ENCODE results near the gene OR8D4. TPM values are rescaled to one million over a fixed set of nuclear protein-coding genes. Genes with fewer than 3 reads are reported as not detected.
"Not testable (repeated sequence)": the region's sequence is repeated elsewhere in the genome, so short reads cannot be mapped to it uniquely, and the experiment has no call there.

Gene OR8D4
- not detected for total RNA-seq

DNA sequence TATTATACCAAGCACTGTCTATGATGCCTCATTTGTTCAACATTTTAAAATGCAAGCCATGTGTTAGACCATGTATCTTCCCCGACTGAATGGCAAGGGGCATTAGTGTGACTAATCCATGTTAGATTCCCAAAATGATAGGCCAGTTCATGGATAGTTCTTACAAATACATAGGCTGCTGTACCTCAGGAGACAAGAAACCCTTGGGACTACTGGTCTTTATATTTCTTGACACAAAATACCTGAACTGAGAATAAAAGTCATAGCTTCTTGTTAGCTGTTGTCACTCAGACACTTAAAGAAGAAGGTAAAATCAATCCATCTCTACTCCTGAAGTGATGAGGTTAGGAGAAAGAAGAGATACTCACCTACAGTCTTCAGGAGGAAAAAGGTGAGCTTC lies at the start of gene OR8D4:
TSS of gene OR8D4 (plus strand) at position 301 of the 400 bp plus-strand sequence. CDS start 4,265 bp downstream, outside the sequence.
- no peaks in the 10 kb centered on the region for H3K4me1 ChIP-seq
- no peak for TF ChIP-seq CTCF (IDR thresholded peaks at IDR 0.05)
- no peak for TF ChIP-seq POLR2A (IDR thresholded peaks at IDR 0.05)
- H3K27ac ChIP-seq: no peak within 1 kb of the TSS
- no peaks in the 10 kb centered on the region for H3K36me3 ChIP-seq
- no peak for DNase-seq
- no peak within 1 kb of the TSS for H3K4me3 ChIP-seq (replicated peaks in 1 of 3)
- H3K27me3 ChIP-seq: no peaks in the 10 kb centered on the region
- intact Hi-C loops (cut with DNase I): no loop called here
- WGBS, 2 donors: 96 to 100% methylated on average over 1 of the region's 1 CpG
- no peaks in the 10 kb centered on the region for H3K9me3 ChIP-seq

DNA sequence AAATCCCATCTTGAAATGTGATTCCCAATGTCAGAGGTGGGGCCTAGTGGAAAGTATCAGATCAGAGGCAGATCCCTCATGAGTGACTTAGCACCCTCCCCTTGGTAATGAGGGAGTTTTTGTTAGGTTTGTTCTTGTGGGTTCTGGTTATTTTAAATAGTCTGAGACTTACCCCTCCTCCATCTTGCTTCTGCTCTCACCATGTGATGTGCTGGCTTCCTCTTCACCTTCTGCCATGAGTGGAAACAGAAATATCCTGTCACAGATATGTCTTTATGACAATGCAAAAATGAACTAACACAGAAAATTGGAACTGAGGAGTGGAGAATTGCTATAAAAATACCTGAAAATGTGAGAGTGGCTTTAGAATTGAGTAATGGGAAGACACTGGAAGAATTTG lies 49.6 kb upstream of the OR8D4 start:
- no peaks in the 10 kb centered on the region for H3K4me1 ChIP-seq
- H3K9me3 ChIP-seq: no peaks in the 10 kb centered on the region
- no peak for DNase-seq
- H3K36me3 ChIP-seq: no peaks in the 10 kb centered on the region
- H3K27me3 ChIP-seq: no peaks in the 10 kb centered on the region
- intact Hi-C loops (cut with DNase I): no loop called here
- H3K4me3 ChIP-seq (replicated peaks in 1 of 3): no peak overlapping the region
- TF ChIP-seq CTCF (IDR thresholded peaks at IDR 0.05) (no peak), POLR2A (IDR thresholded peaks at IDR 0.05) (no peak)
- H3K27ac ChIP-seq: no peak overlapping the region

GRCh38 chr11:123853038-123853437 lies 48.9 kb upstream of the OR8D4 start:
- Histone ChIP-seq H3K36me3 (no peaks in the 10 kb centered on the region), H3K4me3 (replicated peaks in 1 of 3) (no peak overlapping the region), H3K9me3 (no peaks in the 10 kb centered on the region), H3K27ac (no peak overlapping the region), H3K4me1 (no peaks in the 10 kb centered on the region), H3K27me3 (no peaks in the 10 kb centered on the region)
- intact Hi-C loops (cut with DNase I): no loop called here
- TF ChIP-seq CTCF (IDR thresholded peaks at IDR 0.05) (no peak), POLR2A (IDR thresholded peaks at IDR 0.05) (no peak)
- 94 to 98% methylated on average over 1 to 2 of the region's 2 CpGs for WGBS, 2 donors
- no peak for DNase-seq

DNA sequence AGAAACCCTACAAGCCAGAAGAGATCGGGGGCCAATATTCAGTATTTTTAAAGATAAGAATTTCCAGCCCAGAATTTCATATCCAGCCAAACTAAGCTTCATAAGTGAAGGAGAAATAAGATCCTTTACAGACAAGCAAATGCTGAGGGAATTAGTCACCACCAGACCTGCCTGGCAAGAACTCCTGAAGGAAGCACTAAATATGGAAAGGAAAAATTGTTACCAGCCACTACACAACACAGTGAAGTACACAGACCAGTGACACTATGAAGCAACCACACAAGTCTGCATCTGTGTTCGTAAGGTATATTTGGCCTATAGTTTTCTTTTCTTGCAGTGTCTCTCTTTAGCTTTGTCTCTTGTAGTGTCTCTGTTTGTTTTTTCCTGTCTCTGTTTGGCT lies 45.5 kb upstream of the OR8D4 start:
- no peaks in the 10 kb centered on the region for H3K27me3 ChIP-seq

DNA sequence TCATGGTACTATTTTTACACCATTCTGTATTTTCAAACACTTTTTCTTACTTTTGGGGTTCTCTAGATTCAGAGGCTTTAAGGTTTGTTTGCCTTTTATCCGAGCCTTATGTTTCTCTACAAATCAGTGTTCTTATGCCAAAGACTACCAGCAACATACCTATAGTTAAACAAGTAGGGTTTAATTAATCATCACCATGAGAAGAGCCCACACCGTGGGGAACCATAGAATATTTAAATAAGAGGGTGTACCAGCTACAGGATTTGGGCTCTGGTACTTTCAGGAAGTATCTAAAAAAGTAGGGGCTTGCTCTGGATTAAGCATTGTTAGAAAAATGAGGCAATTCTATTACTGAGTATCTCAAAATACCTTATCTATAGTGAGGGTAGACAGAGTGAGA lies 42.2 kb upstream of the OR8D4 start:
- intact Hi-C loops (cut with DNase I): no loop called here
- no peaks in the 10 kb centered on the region for H3K36me3 ChIP-seq
- no peak overlapping the region for H3K4me3 ChIP-seq (replicated peaks in 1 of 3)
- no peaks in the 10 kb centered on the region for H3K9me3 ChIP-seq
- no peaks in the 10 kb centered on the region for H3K4me1 ChIP-seq
- H3K27ac ChIP-seq: no peak overlapping the region
- no peak for DNase-seq
- WGBS, 2 donors: 52 to 63% methylated on average over 2 of the region's 2 CpGs
- no peaks in the 10 kb centered on the region for H3K27me3 ChIP-seq
- TF ChIP-seq CTCF (IDR thresholded peaks at IDR 0.05): no peak
- no peak for TF ChIP-seq POLR2A (IDR thresholded peaks at IDR 0.05)

More for the DNA sequence above, 45.5 kb upstream of the OR8D4 start:
- no peak overlapping the region for H3K4me3 ChIP-seq (replicated peaks in 1 of 3)
- H3K36me3 ChIP-seq: no peaks in the 10 kb centered on the region
- WGBS, 2 donors: 89 to 90% methylated on average over 2 of the region's 2 CpGs
- DNase-seq: no peak
- no peaks in the 10 kb centered on the region for H3K9me3 ChIP-seq
- no peaks in the 10 kb centered on the region for H3K4me1 ChIP-seq
- no peak for TF ChIP-seq POLR2A (IDR thresholded peaks at IDR 0.05)
- no peak for TF ChIP-seq CTCF (IDR thresholded peaks at IDR 0.05)
- intact Hi-C loops (cut with DNase I): no loop called here
- H3K27ac ChIP-seq: no peak overlapping the region

GRCh38 chr11:123865293-123865692 lies 36.7 kb upstream of the OR8D4 start:
- H3K36me3 ChIP-seq; H3K4me1 ChIP-seq; intact Hi-C loops (cut with DNase I); DNase-seq; H3K27me3 ChIP-seq; H3K9me3 ChIP-seq; H3K4me3 ChIP-seq (replicated peaks in 1 of 3); H3K27ac ChIP-seq: not testable (repeated sequence)
- 41 to 42% methylated on average over 7 of the region's 7 CpGs for WGBS, 2 donors

DNA sequence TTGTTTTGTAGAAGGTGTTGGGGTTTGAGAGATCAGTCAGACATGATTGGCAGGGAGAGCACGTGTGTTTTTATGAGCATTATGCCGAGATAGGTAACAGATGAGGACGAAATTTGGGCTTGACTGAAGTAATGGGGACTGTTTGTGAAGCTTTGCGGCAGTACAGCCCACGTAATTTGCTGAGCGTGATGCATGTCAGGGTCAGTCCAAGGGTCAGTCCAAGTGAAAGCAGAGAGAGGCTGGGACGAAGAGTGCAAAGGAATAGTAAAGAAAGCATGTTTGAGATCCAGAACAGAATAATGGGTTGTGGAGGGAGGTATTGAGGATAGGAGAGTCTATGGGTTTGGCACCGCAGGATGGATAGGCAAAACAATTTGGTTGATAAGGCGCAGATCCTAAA lies 34.2 kb upstream of the OR8D4 start:
- WGBS, 2 donors: 82 to 85% methylated on average over 9 of the region's 9 CpGs
- H3K4me1 ChIP-seq; H3K4me3 ChIP-seq (replicated peaks in 1 of 3); H3K27ac ChIP-seq; DNase-seq; intact Hi-C loops (cut with DNase I); H3K27me3 ChIP-seq; H3K9me3 ChIP-seq; H3K36me3 ChIP-seq: not testable (repeated sequence)

All from thyroid gland (tissue), 4 donors.